ENCODE measurements around the gene RNF31.
A peak's percentile ranks its signal among the peaks of the same experiment; 100 is the strongest.

RNF31 gene

DNA sequence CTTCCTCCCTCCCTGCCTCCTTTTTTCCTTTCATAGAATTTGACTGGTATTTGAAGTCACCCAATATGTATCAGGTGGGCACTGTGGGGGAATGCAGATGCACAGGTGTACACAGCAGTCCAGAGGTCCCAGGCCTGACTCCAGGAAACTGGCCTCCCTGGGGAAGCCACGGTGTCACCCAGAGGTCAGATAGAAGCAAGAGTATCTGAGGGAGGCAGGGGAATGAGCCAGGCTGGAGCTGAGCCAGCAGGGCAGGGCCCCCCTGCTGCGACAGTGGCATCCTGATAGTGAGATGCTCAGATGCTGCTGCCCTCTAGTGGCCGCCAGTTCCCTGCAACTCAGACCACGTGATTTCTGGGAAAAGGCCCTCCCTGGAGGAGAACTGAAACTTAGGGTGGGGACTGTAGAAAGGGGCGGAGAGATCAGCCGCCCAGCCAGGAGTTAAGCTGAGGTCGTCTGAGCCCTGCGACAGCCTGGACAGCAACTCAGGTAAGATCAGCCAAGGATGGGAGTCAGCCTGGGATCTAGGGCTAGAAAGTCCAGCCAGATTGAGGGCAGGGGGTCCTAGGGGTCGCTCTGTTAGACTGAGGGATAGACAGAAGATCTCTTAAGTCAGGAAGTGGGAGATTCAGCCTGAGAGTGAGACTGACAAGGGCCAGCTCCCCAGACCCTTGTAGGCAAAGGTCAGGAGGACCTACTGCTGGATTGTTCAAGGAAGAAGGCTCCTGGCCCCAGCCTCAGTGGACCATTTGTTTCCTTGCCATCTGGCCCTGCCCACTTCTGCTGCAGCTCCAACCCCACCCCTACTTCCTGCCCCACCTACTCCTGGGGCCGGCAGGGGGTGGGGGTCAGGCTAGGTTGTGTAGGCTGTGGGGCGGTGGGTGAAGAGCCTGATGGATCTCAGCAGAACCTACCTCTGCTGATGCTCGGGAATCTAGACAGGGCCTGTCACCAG lies 13.8 kb downstream of the RNF31 start, which contains the start of gene IRF9:
IRF9 (plus strand) TSS at position 416 of the 955 bp plus-strand sequence. CDS start 880 bp downstream, outside the sequence.
- DNase-seq, result peak; percentile 98

GRCh38 chr14:24162093-24162492 lies 14.8 kb downstream of the RNF31 start:
- no peak for DNase-seq

DNA sequence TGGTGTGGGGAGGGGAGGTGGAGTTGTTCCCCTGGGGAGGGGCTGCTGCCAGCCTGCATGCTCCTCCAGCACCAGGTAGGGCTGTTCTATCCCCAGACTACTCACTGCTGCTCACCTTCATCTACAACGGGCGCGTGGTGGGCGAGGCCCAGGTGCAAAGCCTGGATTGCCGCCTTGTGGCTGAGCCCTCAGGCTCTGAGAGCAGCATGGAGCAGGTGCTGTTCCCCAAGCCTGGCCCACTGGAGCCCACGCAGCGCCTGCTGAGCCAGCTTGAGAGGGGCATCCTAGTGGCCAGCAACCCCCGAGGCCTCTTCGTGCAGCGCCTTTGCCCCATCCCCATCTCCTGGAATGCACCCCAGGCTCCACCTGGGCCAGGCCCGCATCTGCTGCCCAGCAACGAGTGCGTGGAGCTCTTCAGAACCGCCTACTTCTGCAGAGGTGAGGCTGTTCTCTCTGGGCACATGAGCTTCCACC lies 17.3 kb downstream of the RNF31 start:
- no peak for DNase-seq

GRCh38 chr14:24165785-24166184 lies 18.5 kb downstream of the RNF31 start:
- DNase-seq, result no peak

DNA sequence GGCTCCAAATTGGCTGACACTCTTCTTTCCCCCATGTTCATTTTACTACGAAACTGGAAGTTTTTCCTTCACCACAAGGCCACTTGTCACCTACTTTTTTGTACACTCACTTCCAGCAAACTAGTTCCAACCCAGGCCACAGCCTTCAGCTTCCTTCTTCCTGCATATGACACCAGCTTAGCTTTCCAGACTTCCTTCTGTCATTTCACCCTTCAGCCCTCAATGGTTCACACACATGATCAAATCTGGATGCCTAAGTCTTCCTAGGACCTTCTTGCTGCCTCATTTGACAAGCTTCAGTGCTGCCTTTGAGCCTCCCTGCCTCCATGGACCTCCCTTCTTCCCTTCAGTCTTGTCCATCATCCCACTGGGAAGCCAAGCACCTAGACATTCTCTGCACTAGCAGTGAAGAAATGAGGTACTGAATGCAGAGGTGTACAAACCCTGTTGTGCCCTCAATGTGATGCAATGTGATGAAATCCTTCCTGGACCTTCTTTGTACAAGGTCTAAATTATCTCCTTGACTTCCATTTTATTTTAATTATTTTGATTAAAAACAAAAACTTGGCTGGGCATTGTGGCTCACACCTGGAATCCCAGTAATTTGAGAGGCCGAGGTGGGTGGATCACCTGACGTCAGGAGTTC lies 20.3 kb downstream of the RNF31 start:
- no peak for DNase-seq

GRCh38 chr14:24171422-24172260 lies 24.3 kb downstream of the RNF31 start, which contains the start of gene REC8:
REC8 (plus strand) TSS chr14:24172080; CDS start chr14:24172553, 473 bp downstream.
- peak; percentile 73 for DNase-seq

- no peak for DNase-seq
Measured at GRCh38 chr14:24172261-24172860, 25.1 kb downstream of the RNF31 start.

DNA sequence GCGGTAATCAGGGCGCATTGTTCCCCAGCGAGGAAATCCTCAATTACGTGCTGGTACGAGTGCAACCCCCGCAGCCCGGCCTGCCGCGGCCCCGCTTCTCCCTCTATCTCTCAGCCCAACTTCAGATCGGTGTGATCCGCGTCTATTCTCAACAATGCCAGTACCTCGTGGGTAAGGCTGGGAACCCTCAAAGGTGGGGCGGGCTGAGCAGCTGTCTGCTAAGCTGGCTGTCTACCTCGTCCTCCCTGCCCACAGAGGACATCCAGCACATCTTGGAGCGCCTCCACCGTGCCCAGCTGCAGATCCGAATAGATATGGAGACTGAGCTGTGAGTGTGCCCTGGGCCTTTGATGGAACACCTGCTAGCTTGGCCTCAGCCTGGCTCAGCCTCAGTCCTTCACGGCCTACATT lies 25.6 kb downstream of the RNF31 start:
- no peak for DNase-seq

GRCh38 chr14:24176599-24176998 lies 29.3 kb downstream of the RNF31 start:
- no peak for DNase-seq

DNA sequence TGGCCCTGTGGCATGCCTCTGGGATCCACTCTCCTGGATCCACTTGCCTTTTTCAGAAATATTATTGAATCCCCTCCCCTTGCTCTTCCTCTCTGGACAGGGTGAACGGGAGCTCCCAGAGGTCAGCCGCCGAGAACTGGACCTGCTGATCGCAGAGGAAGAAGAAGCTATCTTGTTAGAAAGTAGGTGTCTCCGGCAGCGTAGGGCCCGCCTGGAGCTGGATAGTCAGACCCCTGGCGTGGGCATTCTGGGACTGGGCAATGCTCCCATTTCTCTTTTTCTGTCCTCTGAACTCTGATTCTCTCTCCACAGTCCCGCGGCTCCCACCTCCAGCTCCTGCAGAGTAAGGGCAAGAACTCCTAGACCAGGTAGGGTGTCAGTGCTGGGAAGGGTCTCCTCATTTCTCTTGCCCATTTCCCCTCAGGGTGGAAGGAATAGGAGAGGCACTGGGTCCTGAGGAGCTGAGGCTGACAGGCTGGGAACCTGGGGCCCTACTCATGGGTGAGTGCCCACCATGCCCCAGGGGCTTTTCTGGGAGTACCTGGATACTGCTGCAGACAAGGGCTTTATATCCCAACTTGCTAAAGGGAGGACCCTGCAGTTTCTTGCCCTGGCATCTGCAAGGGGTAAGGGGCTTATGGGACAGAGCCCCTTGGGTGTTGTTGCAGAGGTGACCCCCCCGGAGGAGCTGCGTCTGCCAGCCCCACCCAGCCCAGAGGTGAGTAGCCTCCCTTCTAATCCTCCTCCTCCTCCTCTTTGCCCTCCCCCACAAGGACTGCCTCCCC lies 29.9 kb downstream of the RNF31 start:
- no peak for DNase-seq

DNA sequence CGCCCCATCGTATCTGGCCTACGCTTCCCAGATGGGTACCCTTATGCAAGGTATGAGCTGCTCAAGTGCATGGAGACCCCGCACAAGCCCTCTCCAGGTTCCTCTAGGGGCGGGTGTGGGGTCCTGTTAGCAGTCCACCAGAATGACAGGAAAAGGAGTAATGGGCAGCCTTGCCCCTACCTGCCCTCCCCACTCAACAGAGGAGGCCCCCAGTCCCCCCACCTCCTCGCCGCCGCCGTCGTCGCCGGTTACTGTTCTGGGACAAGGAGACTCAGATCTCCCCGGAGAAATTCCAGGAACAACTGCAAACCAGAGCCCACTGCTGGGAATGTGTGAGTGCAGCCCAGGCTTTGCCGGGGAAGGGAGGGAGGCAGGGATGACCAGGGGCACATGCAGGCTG lies 30.6 kb downstream of the RNF31 start:
- no peak for DNase-seq

DNA sequence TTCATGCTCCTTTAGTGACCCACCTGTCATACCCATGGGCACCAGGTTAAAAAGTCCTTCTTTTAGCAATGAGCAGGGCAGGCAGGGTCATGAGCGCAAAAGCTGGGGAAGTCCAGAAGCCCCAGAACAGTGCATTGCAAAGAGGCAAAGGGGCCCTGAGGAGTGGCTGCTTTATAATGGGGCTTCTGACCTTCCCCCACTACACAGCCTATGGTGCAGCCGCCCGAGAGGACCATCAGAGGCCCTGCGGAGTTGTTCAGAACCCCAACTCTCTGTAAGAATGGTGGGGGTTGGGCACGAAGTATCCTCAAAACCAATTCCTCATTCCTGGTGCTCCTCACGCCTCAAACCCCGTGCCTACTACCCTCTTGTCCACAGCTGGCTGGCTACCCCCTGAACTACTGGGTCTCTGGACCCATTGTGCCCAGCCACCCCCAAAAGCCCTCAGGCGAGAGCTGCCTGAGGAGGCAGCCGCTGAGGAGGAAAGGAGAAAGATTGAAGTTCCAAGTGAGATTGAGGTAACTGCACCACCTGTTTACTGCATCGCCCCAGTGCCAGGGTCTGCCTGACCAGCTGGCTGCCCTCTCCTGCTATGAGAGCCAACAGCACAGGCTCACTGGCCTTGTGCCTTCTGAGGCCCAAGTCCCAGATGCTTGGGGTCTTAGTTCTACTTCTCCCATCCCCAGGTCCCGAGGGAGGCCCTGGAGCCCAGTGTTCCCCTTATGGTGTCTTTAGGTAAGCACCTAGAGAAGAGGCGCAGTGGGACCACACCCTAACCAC lies 31.3 kb downstream of the RNF31 start:
- DNase-seq, result no peak

- no peak for DNase-seq
Measured at GRCh38 chr14:24179294-24179960, 32.1 kb downstream of the RNF31 start.

- no peak for DNase-seq
Measured at GRCh38 chr14:24179961-24180796, 32.9 kb downstream of the RNF31 start.

DNA sequence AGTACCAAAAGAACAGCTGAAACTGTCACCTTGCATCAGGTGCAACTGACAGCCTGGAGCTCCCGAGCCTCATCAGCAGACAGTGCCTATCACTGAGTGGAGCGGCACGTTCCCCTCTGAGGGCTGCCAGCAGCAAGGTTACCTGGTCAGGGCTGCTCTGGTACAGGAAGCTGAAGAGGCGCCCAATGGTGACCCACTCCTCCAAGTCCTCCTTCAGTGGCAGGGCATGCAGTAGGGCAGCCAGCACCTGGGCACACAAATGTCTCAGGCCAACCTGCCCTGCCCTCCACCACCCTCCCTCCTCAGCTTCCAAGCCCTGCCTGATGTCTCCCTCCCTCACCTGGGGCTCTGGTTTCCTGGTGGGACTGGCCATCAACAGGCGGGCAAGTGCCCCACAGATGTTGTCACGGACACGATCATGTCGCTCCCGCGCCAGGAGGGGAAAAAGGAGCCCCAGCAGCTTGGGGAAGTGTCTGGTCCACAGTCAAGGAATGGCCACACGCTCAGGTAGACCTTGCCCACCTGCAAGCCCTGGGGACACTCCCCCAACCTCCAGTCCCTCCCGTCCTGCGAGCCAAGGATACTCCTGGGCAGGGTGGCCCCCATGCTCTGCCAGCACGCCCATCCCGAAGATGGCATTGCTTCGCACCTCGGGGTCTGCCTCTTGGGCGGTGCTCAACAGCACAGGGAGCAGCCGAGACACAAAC lies 34.2 kb downstream of the RNF31 start:
- DNase-seq, result no peak

DNA sequence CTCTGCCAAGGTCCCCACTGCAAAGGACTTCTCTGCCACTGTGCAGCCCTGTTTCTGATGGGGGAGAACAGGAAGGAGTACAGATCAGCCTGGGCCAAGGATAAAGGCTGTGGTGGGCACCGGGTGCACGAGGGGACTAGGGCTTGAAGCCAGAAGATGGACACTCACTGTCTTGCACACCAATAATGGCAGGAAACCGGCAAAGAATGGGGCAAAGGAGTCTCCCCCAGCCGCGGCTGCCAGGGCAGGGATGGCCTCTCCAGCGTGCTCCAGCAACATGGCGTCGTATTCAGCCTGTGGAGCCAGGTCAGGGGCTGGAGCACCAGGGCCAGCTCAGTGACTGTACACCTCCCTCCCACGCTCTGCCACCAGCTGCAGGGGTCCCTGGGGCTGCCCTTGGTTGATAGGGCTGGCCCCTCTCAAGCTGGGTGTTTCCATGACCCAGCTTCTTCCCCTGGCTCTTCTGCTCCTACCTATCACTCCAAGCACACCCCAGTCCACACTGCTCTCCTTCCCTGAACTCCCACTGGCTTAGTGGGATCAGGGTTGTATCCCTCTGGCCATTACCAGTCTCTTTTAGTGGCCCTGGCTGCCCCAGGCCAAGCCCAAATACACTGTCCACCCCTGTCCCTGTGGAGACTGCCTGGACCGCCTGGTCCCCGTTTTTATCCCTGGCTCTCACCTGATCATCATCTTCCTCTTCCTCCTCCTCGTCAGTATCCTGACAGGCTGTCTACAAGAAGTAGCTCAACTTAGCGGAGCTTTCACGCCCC lies 35.0 kb downstream of the RNF31 start:
- DNase-seq, result no peak

- no peak for DNase-seq
Measured at GRCh38 chr14:24183014-24183481, 35.8 kb downstream of the RNF31 start.

All from activated CD4-positive, alpha-beta T cell treated with anti-CD3 and anti-CD28 coated beads, Interleukin-2, Interleukin-6, amounts not matched to agents 100 ng/mL and 50 ng/mL, durations not matched to agents 16 hours and 8 hours (primary cell).